ENCODE results near the gene NENF.

Gene NENF

DNA sequence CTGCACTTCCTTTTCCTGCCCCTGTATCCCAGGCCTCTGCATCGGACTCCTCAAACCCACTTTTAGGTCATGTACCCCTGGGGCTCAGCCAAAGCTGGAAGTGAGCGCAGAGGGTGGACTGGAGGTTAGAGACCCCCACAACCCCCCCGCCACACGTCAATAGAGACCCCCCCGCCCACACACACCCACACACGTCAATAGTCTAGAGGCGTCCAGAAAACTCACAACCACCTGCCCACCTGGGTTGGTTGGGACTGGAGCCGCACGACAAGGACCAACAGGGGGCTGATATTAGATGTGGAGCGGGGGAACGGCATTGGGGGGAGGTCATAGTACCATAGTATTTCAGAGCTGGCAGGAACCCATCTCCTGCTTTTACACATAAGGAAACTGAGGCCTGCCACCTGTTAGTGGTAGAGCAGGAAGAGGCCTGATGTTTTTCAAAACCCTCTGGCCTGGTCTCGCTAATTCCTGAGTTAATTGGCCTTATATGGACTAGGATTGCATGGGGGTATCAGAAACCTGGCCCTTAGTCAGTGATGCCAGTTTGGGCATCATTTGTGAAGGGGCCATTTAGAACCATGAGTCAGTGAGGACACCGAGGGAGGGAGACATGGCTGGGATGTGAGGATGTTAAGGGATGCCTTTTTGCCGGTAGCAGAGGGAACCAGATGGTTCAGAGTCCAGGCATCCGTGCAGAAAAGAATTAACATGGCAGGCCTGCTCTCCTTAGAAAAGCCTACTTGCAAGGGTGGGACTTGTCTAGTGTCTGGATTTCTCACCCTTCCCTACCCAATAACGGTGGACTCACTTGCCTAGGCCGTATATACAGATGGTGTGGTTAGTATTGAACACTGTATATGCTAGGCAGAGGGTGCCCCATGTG is 1.1 kb downstream of the NENF start:
- peak overlapping the region; percentile 85 for H3K4me2 ChIP-seq (ENCODE audit: low read length)
- H3K4me3 ChIP-seq (ENCODE audit: low read length), result peak overlapping the region; percentile 77
- H3K27me3 ChIP-seq (ENCODE audit: control insufficient read depth, insufficient read depth, low read length), result no peaks in the 10 kb centered on the region
- H3K9ac ChIP-seq (ENCODE audit: low read depth, low read length), result peak overlapping the region; percentile 80
- peaks cover 13% of the 10 kb centered on the region for H3K4me1 ChIP-seq (ENCODE audit: control insufficient read depth, insufficient read depth, low read length)
- no peaks in the 10 kb centered on the region for H3K9me3 ChIP-seq (replicated peaks; ENCODE audit: low read length)
- no peaks in the 10 kb centered on the region for H3K36me3 ChIP-seq (ENCODE audit: insufficient read depth, low read length)

DNA sequence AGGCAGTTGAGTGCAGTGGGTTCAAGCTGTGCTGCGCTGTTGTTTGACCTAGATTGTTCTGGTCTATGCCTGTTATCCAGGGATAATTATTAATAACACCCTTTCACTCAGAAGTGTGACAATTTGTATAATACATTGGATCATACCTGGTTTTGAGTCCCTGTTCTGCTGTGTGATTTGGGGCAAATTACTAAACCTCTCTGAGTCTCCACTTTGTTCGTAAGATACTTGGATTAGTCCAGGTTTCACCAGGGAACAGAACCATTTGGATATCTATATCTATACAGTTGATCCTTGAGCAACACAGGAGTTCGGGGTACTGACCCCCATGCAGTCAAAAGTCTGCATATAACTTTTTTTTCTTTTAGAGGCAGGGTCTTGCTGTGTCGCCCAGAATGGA is 2.3 kb downstream of the NENF start:
- H3K4me2 ChIP-seq (ENCODE audit: low read length), result no peak overlapping the region
- no peaks in the 10 kb centered on the region for H3K36me3 ChIP-seq (ENCODE audit: insufficient read depth, low read length)

DNA sequence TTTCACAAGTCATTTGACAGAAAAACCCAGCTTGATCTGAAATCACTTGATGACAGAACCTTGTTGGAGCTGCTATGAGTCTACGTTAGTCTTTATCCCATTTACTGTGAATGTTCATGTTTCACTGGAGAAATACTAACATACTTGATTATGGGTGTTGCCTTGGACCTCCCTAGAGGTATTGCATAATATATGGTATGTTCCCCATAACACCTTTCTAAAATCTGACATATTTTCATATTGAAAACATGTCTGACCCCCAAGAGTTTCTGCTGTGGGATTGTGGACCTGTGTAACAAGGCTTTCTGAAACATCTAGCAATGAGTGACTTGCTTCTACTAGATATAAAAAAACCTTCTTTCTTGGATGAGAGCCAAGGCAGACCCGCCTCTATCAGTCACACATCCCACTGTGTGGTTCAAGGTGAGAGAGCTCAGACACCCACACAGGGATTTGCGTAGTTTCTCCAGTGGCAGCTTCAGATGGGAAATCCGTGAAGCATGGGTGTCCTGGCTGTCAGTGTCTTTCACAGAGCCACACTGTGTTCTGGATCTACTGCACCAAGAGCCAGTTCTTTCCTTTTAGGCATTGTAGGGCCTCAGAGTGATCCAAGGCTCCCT is 4.6 kb downstream of the NENF start:
- Histone ChIP-seq H3K9ac (ENCODE audit: low read depth, low read length) (no peak overlapping the region), H3K9me3 (replicated peaks; ENCODE audit: low read length) (no peaks in the 10 kb centered on the region), H3K27me3 (ENCODE audit: control insufficient read depth, insufficient read depth, low read length) (no peaks in the 10 kb centered on the region), H3K4me3 (ENCODE audit: low read length) (no peak overlapping the region), H3K36me3 (ENCODE audit: insufficient read depth, low read length) (no peaks in the 10 kb centered on the region), H3K4me1 (ENCODE audit: control insufficient read depth, insufficient read depth, low read length) (peaks cover 9% of the 10 kb centered on the region), H3K4me2 (ENCODE audit: low read length) (no peak overlapping the region)

More for the DNA sequence above, 2.3 kb downstream of the NENF start:
- no peak overlapping the region for H3K4me3 ChIP-seq (ENCODE audit: low read length)
- H3K27me3 ChIP-seq (ENCODE audit: control insufficient read depth, insufficient read depth, low read length), result no peaks in the 10 kb centered on the region
- H3K9me3 ChIP-seq (replicated peaks; ENCODE audit: low read length), result no peaks in the 10 kb centered on the region
- H3K9ac ChIP-seq (ENCODE audit: low read depth, low read length), result no peak overlapping the region
- H3K4me1 ChIP-seq (ENCODE audit: control insufficient read depth, insufficient read depth, low read length), result peaks cover 13% of the 10 kb centered on the region

DNA sequence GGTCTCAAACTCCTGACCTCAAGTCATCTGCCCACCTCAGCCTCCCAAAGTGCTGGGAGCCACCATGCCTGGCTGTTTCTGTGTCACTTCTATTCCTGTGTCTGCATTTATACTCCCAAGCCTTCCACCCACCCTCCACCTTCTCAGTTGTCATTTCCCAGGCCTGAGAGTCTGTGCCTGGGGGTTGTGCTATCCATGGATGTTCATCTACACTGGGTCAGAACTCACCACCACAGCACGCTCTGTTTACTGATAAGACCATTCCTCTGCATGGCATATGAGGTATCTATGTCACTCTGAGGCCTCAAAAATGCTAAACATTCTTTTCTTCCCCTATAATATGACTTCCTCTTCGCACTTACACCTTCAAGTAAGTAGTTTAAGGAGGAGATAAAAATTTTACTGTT is 6.1 kb downstream of the NENF start:
- no peak overlapping the region for H3K9ac ChIP-seq (ENCODE audit: low read depth, low read length)

DNA sequence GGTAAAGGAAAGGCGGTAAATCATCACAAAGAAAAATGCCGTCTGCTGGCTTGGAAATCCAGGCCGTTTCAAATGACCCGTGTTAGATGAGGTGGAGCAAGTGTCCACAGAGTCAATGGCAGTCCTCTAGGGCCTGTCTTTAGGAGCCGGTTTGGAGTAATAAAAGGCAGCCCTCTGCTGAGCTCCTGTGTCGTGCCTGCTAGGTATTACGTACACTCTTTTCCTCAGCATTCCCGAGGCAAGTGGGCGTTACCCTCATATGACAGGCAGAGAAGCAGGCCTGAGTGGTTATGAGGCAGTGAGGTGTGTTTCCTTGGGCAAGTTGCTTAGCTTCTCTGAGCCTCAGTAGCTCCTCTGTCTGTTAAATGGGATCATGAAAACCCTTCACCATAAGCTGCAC is 7.7 kb downstream of the NENF start:
- H3K4me2 ChIP-seq (ENCODE audit: low read length), result no peak overlapping the region
- no peaks in the 10 kb centered on the region for H3K4me1 ChIP-seq (ENCODE audit: control insufficient read depth, insufficient read depth, low read length)
- no peaks in the 10 kb centered on the region for H3K9me3 ChIP-seq (replicated peaks; ENCODE audit: low read length)
- H3K9ac ChIP-seq (ENCODE audit: low read depth, low read length), result no peak overlapping the region
- H3K27me3 ChIP-seq (ENCODE audit: control insufficient read depth, insufficient read depth, low read length), result no peaks in the 10 kb centered on the region
- H3K36me3 ChIP-seq (ENCODE audit: insufficient read depth, low read length), result no peaks in the 10 kb centered on the region
- no peak overlapping the region for H3K4me3 ChIP-seq (ENCODE audit: low read length)

More for the DNA sequence above, 6.1 kb downstream of the NENF start:
- H3K4me2 ChIP-seq (ENCODE audit: low read length), result no peak overlapping the region
- no peaks in the 10 kb centered on the region for H3K36me3 ChIP-seq (ENCODE audit: insufficient read depth, low read length)
- H3K4me3 ChIP-seq (ENCODE audit: low read length), result no peak overlapping the region
- H3K9me3 ChIP-seq (replicated peaks; ENCODE audit: low read length), result no peaks in the 10 kb centered on the region
- no peaks in the 10 kb centered on the region for H3K27me3 ChIP-seq (ENCODE audit: control insufficient read depth, insufficient read depth, low read length)
- H3K4me1 ChIP-seq (ENCODE audit: control insufficient read depth, insufficient read depth, low read length), result peaks cover 5% of the 10 kb centered on the region

DNA sequence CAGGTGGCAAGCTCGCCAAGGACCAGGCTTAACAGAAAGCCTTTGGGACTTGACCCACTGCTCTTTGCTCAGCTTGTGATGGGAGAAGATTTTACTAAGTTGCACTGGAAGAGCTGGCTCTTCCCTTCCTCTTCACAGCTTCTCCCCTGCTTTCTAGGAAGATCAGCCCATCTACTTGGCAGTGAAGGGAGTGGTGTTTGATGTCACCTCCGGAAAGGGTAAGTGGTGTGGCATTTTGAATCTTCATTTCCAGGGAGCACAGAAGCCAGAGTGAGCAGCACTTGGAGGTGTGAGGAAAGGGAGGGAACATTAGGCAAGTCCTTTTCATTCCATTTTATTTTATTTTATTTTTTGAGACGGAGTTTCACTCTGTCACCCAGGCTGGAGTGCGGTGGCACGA is 9.7 kb downstream of the NENF start:
- Histone ChIP-seq H3K9me3 (replicated peaks; ENCODE audit: low read length) (no peaks in the 10 kb centered on the region), H3K4me3 (ENCODE audit: low read length) (no peak overlapping the region), H3K27me3 (ENCODE audit: control insufficient read depth, insufficient read depth, low read length) (no peaks in the 10 kb centered on the region), H3K4me1 (ENCODE audit: control insufficient read depth, insufficient read depth, low read length) (no peaks in the 10 kb centered on the region), H3K36me3 (ENCODE audit: insufficient read depth, low read length) (no peaks in the 10 kb centered on the region), H3K4me2 (ENCODE audit: low read length) (no peak overlapping the region), H3K9ac (ENCODE audit: low read depth, low read length) (no peak overlapping the region)

DNA sequence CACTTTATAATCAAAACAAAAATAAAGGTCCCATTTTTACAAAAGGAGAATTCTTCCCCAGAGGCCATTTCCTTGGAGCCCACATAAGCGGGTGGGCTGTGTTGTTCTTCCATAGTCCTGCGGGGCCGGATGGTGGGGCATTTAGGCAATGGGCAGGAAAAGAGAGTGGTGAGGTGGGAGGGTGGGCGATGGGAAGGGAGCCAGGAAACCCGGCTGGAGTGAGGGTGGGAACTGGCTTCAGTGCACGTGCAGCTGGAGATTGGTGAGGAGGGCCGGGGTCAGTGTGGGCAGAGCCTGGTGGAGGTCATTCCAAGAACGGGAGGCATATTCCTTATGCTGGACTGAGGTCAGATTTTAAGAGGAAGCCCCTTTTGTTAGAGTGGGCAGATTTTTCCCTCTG is 13.6 kb downstream of the NENF start:
- Histone ChIP-seq H3K4me3 (ENCODE audit: low read length) (no peak overlapping the region), H3K36me3 (ENCODE audit: insufficient read depth, low read length) (no peaks in the 10 kb centered on the region), H3K4me1 (ENCODE audit: control insufficient read depth, insufficient read depth, low read length) (no peaks in the 10 kb centered on the region), H3K27me3 (ENCODE audit: control insufficient read depth, insufficient read depth, low read length) (no peaks in the 10 kb centered on the region), H3K9me3 (replicated peaks; ENCODE audit: low read length) (no peaks in the 10 kb centered on the region), H3K4me2 (ENCODE audit: low read length) (no peak overlapping the region), H3K9ac (ENCODE audit: low read depth, low read length) (no peak overlapping the region)

DNA sequence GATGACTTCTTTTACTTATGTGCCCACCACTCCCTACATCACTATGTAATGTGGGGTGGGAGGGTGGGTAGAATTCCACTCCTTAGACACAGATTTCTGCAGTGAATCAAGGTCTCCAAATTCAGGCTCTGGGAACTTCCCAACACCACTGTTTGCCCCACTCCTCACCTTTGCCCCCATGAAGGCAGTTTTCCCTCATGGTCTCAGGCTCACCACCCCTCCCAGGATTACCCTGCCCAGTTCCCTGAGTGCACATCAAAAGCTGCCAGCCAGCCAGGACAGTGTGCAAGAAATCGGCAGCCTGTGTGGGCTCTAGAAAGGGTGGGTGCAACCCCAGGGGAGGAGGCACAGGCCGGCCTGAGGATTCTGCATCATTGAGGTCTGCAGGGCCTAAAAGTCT is 14.8 kb downstream of the NENF start:
- H3K36me3 ChIP-seq (ENCODE audit: insufficient read depth, low read length), result no peaks in the 10 kb centered on the region
- H3K4me3 ChIP-seq (ENCODE audit: low read length), result no peak overlapping the region
- H3K9me3 ChIP-seq (replicated peaks; ENCODE audit: low read length), result no peaks in the 10 kb centered on the region
- H3K4me1 ChIP-seq (ENCODE audit: control insufficient read depth, insufficient read depth, low read length), result no peaks in the 10 kb centered on the region
- H3K27me3 ChIP-seq (ENCODE audit: control insufficient read depth, insufficient read depth, low read length), result no peaks in the 10 kb centered on the region
- H3K9ac ChIP-seq (ENCODE audit: low read depth, low read length), result no peak overlapping the region
- no peak overlapping the region for H3K4me2 ChIP-seq (ENCODE audit: low read length)

DNA sequence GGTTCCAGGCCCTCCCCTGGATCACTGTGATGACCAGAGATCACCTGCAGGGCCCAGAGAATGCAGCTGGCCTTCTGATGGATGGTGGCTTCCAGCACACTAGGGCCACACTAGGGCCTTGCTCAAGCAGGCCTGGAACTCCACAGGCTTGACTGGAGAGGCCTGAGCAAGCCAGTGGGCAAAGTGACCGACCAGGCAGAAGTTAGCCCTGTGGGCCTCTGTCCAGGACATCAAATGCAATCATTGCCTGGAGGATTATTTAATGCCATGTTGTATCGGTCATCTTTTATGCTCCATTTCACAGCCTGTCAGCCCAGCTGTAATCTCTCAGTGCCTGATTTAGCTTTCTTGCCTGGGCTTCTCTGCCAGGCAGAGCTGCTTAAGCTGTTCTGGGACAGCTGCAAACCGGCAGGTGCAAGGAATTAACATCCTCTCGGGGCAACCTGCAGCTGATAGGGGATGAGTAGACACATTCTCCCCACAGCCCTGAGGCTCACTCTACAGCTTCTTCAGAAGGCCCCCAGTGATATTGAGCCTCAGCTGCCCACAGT is 17.7 kb downstream of the NENF start:
- Histone ChIP-seq H3K36me3 (ENCODE audit: insufficient read depth, low read length) (no peaks in the 10 kb centered on the region), H3K4me1 (ENCODE audit: control insufficient read depth, insufficient read depth, low read length) (peaks cover 3% of the 10 kb centered on the region), H3K9me3 (replicated peaks; ENCODE audit: low read length) (no peaks in the 10 kb centered on the region), H3K4me3 (ENCODE audit: low read length) (no peak overlapping the region), H3K4me2 (ENCODE audit: low read length) (no peak overlapping the region), H3K9ac (ENCODE audit: low read depth, low read length) (no peak overlapping the region), H3K27me3 (ENCODE audit: control insufficient read depth, insufficient read depth, low read length) (no peaks in the 10 kb centered on the region)

DNA sequence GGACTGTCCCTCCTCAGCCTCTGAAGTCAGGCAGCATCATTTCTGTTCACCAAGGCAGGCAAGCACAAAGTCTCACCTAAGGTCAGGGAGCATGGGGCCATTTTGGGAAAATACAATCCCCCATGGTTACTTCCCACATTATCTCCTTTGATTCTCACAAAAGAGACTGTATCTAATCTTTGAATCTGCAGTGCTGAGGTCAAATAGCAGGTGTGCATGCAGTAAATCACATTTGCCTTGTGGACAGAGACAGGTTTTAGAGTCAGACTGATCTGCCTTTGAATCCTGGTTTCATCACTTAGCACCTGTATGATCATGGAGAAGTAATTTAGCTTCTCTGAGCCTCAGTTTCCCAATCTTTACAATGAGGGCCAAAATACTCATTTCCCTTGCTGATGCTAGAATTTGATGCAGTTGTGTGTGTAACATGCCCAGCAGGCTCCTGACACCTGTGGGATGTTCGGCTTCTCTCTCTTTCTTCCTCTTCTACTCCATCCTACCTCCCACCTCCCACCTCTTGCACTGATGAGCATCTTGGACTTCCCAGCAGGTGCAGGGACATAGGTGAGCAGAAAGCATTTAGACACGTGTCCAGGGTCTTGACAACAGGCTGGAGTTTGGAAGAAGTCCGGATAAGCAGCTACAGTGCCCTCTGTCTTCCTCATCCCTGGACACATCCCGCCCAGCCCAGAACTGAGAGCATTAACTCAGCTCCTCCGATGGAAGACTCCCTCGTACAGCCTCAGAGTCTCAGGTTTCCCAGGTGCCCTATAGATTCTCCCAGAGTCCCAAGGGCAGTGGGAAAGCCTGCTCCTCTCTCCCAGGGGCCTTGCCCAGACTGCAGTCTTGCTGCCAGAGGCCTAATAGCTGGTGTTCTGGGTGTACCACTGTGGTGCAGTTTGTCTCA is 18.9 kb downstream of the NENF start:
- Histone ChIP-seq H3K4me1 (ENCODE audit: control insufficient read depth, insufficient read depth, low read length) (peaks cover 7% of the 10 kb centered on the region), H3K9ac (ENCODE audit: low read depth, low read length) (no peak overlapping the region), H3K27me3 (ENCODE audit: control insufficient read depth, insufficient read depth, low read length) (no peaks in the 10 kb centered on the region), H3K36me3 (ENCODE audit: insufficient read depth, low read length) (no peaks in the 10 kb centered on the region), H3K9me3 (replicated peaks; ENCODE audit: low read length) (no peaks in the 10 kb centered on the region), H3K4me3 (ENCODE audit: low read length) (no peak overlapping the region), H3K4me2 (ENCODE audit: low read length) (no peak overlapping the region)
